ENCODE results near the gene HSPB9.

GRCh38 chr17:42138749-42139492 is 16.3 kb downstream of the HSPB9 start:
- TF ChIP-seq CEBPB (IDR thresholded peaks at IDR 0.05) (no peak), TEAD4 (IDR thresholded peaks at IDR 0.05) (no peak)

Measured in Ishikawa (cell line).